Measurements from ENCODE around the gene EIF4A3.

DNA sequence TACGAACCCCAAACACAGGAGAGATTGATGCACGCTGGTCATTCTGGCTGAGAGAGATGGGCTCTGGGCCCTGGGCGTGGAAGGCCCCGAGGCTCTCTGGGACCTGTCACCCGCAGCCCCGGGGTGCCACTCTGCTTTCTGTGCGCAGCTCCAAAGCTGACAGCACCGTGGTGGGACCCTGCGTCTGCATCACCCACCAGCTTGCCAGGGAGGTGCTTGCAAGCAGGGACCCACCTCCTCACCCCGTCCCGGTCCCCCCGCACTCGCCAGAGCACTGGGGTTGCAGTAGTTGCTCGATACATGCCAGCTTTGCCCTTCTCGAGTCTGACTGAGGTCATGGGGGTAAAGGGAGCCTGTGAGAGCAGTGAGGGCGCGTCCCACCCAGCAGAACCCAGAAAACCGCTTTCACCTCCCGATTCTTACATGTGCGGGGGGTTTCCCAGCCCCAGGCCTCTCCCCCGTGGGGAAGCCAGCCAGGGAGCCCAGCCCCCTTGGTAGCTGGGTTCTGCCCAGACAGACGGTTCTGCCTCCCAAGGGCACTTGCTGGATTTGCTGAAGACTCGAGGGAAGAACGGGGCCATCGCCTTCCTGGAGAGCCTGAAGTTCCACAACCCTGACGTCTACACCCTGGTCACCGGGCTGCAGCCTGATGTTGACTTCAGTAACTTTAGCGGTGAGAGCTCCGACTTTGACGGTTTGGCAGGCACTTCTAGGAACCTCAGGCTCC is 35.4 kb upstream of the EIF4A3 start:
- TF ChIP-seq CTCF (conservative IDR thresholded peaks at IDR 0.05; ENCODE audit: low read length) (no peak), EZH2phosphoT487 (IDR thresholded peaks at IDR 0.05; ENCODE audit: borderline replicate concordance) (no peak)
